Esophagus muscularis mucosa (tissue), 3 donors: ENCODE results near the gene EDIL3.

Experiments used
- CTCF ChIP-seq, 3 experiments: fragments of 200-600 bp in 2 of 3; fragments of 450-650 bp in 1 of 3; sonication (generic) in 2 of 3; IDR thresholded peaks; one replicate each; pipeline ENCODE4 v1.5.1; 2017 to 2019; ENCODE audit warnings: antibody characterized with exemption in 3 of 3, mild to moderate bottlenecking in 2 of 3, moderate library complexity in 1 of 3
- POLR2AphosphoS5 ChIP-seq, 2 donors: sonication (generic); formaldehyde crosslinking; IDR thresholded peaks; one replicate each; pipeline ENCODE4 v1.6.1; 2017; ENCODE audit warnings: antibody characterized with exemption in 2 of 2

- TF ChIP-seq CTCF (IDR thresholded peaks at IDR 0.05) (no peak), POLR2AphosphoS5 (IDR thresholded peaks at IDR 0.05) (no peak)
Measured at GRCh38 chr5:83947763-83948162, 436.9 kb downstream of the EDIL3 start.
